ENCODE measurements around the gene UBAC2.

UBAC2 gene

DNA sequence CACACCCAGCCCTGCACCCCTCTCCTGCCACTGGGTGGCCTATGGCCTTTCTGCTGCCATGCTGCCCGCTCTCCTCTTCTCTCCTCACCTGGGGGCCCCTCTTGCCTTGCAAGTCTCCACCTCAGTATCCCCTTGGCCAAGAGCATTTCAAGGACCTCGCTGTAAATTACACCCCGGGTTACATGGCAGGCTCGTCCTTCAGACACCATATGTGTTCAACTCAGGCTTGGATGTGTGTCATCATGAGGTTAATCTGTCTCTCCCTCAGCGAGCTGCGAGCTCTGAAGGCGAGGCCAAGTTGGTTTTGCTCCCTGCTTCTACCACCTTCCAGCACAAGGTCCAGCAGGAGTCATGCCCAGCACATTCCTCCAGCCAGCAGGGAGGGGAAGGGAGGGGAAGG lies 225.8 kb downstream of the UBAC2 start:
- no peak; the same call in 2 of the 3 replicates for ATAC-seq
- TF ChIP-seq ZNF565 (CRISPR knock-in tag; conservative IDR thresholded peaks at IDR 0.05; ENCODE audit: low read depth) (no peak), GLIS3 (CRISPR knock-in tag; IDR thresholded peaks at IDR 0.05) (no peak), RARB (CRISPR knock-in tag; IDR thresholded peaks at IDR 0.05) (no peak), ZNF8 (CRISPR knock-in tag; IDR thresholded peaks at IDR 0.05) (no peak), BACH2 (CRISPR knock-in tag; IDR thresholded peaks at IDR 0.05; ENCODE audit: borderline replicate concordance) (no peak), CSDC2 (CRISPR knock-in tag; IDR thresholded peaks at IDR 0.05) (no peak), PATZ1 (CRISPR knock-in tag; IDR thresholded peaks at IDR 0.05; ENCODE audit: borderline replicate concordance) (no peak), ZNF70 (CRISPR knock-in tag; IDR thresholded peaks at IDR 0.05) (no peak), TCF4 (CRISPR knock-in tag; IDR thresholded peaks at IDR 0.05; ENCODE audit: borderline replicate concordance) (no peak), SNAI2 (CRISPR knock-in tag; IDR thresholded peaks at IDR 0.05) (no peak), ZFP30 (CRISPR knock-in tag; IDR thresholded peaks at IDR 0.05) (no peak), OSR1 (CRISPR knock-in tag; IDR thresholded peaks at IDR 0.05) (no peak)
- TF ChIP-seq, protein P1, sequence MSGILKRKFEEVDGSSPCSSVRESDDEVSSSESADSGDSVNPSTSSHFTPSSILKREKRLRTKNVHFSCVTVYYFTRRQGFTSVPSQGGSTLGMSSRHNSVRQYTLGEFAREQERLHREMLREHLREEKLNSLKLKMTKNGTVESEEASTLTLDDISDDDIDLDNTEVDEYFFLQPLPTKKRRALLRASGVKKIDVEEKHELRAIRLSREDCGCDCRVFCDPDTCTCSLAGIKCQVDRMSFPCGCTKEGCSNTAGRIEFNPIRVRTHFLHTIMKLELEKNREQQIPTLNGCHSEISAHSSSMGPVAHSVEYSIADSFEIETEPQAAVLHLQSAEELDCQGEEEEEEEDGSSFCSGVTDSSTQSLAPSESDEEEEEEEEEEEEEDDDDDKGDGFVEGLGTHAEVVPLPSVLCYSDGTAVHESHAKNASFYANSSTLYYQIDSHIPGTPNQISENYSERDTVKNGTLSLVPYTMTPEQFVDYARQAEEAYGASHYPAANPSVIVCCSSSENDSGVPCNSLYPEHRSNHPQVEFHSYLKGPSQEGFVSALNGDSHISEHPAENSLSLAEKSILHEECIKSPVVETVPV (CRISPR knock-in tag; IDR thresholded peaks at IDR 0.05), result no peak

DNA sequence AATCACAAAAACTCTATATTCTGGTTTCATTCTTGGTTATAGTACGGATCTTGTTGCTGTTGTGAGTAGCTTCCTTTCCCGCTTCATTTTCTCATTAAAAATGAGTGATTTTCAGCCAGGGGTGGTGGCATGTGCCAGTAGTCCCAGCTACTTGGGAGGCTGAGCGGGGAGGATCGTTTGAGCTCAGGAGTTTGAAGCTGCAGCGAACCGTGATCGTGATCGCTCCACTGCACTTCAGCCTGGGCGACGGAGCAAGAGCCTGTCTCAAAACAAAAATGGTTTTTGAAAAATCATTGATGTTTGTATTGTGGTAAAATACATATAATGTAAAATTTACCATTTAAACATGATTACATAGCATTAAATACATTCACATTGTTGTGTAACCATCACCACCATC lies 229.0 kb downstream of the UBAC2 start:
- no peak for ATAC-seq
- TF ChIP-seq ZFP3 (CRISPR knock-in tag; IDR thresholded peaks at IDR 0.05) (no peak), ZC3H10 (CRISPR knock-in tag; IDR thresholded peaks at IDR 0.05) (no peak), ZNF8 (CRISPR knock-in tag; IDR thresholded peaks at IDR 0.05) (no peak), ARNTL (CRISPR knock-in tag; IDR thresholded peaks at IDR 0.05; ENCODE audit: borderline replicate concordance, low read depth) (no peak), TCF4 (CRISPR knock-in tag; IDR thresholded peaks at IDR 0.05; ENCODE audit: borderline replicate concordance) (no peak), ZNF565 (CRISPR knock-in tag; conservative IDR thresholded peaks at IDR 0.05; ENCODE audit: low read depth) (no peak), CREB5 (CRISPR knock-in tag; IDR thresholded peaks at IDR 0.05; ENCODE audit: low read depth) (no peak), SNAI2 (CRISPR knock-in tag; IDR thresholded peaks at IDR 0.05) (no peak), ZNF70 (CRISPR knock-in tag; IDR thresholded peaks at IDR 0.05) (no peak), ZFP30 (CRISPR knock-in tag; IDR thresholded peaks at IDR 0.05) (no peak)
- TF ChIP-seq, protein P1 (CRISPR knock-in tag; IDR thresholded peaks at IDR 0.05), result no peak

DNA sequence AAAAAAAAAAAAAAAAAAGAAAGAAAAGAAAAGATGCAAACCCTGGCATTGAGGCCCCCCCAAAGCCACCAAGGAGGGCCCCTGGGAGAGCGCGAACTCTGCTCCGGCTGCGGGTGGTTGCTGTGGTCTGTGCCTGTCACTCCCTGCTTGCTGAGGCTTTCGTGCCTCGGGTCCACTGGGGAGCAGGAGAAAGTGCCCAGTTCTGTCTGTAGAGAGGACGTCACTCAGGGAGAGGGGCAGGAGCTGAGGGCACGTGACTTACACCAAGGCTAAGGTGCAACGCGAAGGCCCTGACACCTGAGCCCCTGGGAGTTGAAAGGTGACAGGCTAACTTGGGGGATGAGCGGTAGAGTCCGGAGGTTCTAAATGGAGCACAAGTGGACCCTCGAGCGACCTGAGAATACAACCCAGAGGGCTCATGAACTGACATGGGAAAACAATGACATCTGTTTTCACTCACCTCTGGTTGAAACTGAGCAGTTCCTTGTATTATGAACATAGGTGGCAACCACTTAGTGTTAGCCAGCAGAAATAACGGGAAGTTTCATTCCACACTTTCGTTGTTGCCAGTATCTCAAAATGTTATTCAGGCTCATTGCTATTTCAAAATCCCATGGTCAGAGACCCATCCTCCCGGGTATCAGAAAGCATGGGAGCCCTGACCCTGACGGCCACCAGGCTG lies 231.4 kb downstream of the UBAC2 start:
- no peak for TF ChIP-seq ESRRG (CRISPR knock-in tag; IDR thresholded peaks at IDR 0.05)
- no peak for TF ChIP-seq PATZ1 (CRISPR knock-in tag; IDR thresholded peaks at IDR 0.05; ENCODE audit: borderline replicate concordance)
- no peak for TF ChIP-seq ZNF565 (CRISPR knock-in tag; conservative IDR thresholded peaks at IDR 0.05; ENCODE audit: low read depth)
- TF ChIP-seq OSR1 (CRISPR knock-in tag; IDR thresholded peaks at IDR 0.05), result no peak
- TF ChIP-seq, protein P1 (CRISPR knock-in tag; IDR thresholded peaks at IDR 0.05), result no peak
- no peak for TF ChIP-seq POU6F1 (CRISPR knock-in tag; IDR thresholded peaks at IDR 0.05; ENCODE audit: borderline replicate concordance, low read depth)
- TF ChIP-seq ISL1 (CRISPR knock-in tag; IDR thresholded peaks at IDR 0.05), result no peak
- TF ChIP-seq BACH2 (CRISPR knock-in tag; IDR thresholded peaks at IDR 0.05; ENCODE audit: borderline replicate concordance), result no peak
- no peak for TF ChIP-seq ZFP3 (CRISPR knock-in tag; IDR thresholded peaks at IDR 0.05)
- TF ChIP-seq ZNF70 (CRISPR knock-in tag; IDR thresholded peaks at IDR 0.05), result no peak
- no peak for TF ChIP-seq CSDC2 (CRISPR knock-in tag; IDR thresholded peaks at IDR 0.05)
- TF ChIP-seq SNAI2 (CRISPR knock-in tag; IDR thresholded peaks at IDR 0.05), result no peak
- no peak for TF ChIP-seq ZNF8 (CRISPR knock-in tag; IDR thresholded peaks at IDR 0.05)
- TF ChIP-seq CREB5 (CRISPR knock-in tag; IDR thresholded peaks at IDR 0.05; ENCODE audit: low read depth), result no peak
- TF ChIP-seq ARNTL (CRISPR knock-in tag; IDR thresholded peaks at IDR 0.05; ENCODE audit: borderline replicate concordance, low read depth), result no peak
- no peak for TF ChIP-seq ZC3H10 (CRISPR knock-in tag; IDR thresholded peaks at IDR 0.05)
- no peak for TF ChIP-seq TCF4 (CRISPR knock-in tag; IDR thresholded peaks at IDR 0.05; ENCODE audit: borderline replicate concordance)
- TF ChIP-seq ZFP30 (CRISPR knock-in tag; IDR thresholded peaks at IDR 0.05), result no peak
- ATAC-seq, result peak; percentile 8; the same call in 2 of the 3 replicates
